CD4-positive, alpha-beta T cell treated with Interleukin-21 for 1 hour (primary cell): ENCODE measurements around the gene B4GALT1.
A peak's percentile ranks its signal among the peaks of the same experiment; 100 is the strongest.
"Not testable (repeated sequence)": the region's sequence is repeated elsewhere in the genome, so short reads cannot be mapped to it uniquely, and the experiment has no call there.

Experiments used
- DNase-seq: peaks from one replicate; pipeline ENCODE4 v3.0.0-alpha.2; 2020

B4GALT1 gene

DNA sequence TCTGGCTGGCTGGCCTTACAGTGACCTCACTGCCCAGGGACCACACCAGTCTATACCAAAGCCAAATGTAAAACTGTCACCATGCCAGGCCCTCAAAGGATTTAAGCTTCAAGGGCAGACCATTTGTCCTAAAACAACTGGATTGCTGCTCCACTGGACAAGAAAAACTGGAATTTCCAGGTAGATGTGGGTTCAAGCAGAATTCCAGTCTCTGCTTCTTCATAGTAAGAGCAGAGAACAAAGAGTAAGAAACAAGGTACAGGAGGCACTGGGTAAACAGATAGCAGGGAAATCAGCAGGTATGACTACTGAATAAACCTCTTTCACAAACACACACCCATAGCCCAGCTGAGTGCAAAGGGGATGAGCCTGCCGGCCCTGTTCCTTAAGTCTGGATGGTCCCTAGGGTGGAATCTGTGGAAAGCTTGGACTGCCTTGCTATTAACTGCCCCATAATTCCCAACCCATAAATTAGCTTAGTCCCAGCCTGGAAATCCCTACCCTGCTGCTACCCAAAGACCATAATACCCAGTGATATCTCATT lies 5.5 kb downstream of the B4GALT1 start:
- no peak for DNase-seq

DNA sequence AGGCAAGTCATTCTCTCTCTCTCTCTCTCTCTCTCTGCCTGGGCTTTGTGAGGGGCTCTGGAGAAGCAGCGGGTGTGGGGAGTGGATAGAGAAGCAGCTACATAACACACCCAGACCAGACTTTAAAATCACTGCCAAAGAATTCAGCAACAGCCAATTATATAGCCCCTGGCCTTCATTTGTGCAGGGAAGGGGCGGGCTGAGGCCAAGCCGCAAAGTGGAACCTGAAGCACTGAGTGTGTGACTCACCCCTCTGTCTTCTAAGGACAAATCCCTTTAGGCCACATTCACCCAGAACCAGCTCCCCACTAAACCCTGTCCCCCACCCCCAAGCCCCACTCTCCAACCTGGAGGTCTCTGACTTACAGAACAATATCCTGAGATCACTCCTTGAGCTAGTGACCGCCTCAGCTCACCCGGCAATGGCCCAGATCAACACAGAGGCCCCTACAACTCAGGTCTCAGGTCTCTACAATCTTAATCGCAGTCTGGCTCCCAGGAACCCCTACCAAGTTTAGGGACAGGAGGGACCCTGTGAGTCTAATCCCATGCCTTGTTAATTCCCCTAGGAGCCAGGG lies 6.0 kb downstream of the B4GALT1 start:
- peak; percentile 65 for DNase-seq

DNA sequence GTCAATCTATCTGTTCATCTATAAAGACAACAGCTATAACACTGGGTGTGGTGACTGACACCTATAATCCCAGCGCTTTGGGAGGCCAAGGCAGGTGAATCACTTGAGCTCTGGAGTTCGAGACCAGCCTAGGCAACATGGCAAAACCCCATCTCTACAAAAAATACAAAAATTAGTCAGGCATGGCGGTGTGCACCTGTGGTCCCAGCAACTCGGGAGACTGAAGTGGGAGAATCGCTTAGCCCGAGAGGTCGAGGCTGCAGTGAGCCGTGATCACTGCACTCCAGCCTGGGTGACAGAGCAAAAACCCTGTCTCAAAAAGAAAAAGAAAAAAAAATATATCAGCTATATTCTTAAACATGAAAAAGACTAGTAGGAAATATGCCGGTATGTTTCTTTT lies 6.7 kb downstream of the B4GALT1 start:
- not testable (repeated sequence) for DNase-seq

DNA sequence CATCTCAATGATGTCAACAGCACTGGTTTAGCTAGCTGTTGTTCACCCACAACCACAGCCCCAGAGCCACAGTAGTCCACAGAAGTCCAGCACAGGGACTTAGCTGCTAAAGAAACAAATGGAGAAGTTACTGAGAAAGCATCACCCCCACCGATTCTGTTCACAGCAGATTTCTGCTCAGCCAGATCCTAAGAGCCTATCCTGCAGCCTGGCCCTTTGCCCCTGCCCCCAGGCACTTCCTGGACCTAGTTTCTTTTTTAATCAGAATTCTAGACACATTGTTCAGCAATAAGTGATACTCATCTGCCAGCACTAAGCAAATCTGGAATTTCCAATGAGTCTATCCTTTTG lies 7.4 kb downstream of the B4GALT1 start:
- DNase-seq, result peak; percentile 74

DNA sequence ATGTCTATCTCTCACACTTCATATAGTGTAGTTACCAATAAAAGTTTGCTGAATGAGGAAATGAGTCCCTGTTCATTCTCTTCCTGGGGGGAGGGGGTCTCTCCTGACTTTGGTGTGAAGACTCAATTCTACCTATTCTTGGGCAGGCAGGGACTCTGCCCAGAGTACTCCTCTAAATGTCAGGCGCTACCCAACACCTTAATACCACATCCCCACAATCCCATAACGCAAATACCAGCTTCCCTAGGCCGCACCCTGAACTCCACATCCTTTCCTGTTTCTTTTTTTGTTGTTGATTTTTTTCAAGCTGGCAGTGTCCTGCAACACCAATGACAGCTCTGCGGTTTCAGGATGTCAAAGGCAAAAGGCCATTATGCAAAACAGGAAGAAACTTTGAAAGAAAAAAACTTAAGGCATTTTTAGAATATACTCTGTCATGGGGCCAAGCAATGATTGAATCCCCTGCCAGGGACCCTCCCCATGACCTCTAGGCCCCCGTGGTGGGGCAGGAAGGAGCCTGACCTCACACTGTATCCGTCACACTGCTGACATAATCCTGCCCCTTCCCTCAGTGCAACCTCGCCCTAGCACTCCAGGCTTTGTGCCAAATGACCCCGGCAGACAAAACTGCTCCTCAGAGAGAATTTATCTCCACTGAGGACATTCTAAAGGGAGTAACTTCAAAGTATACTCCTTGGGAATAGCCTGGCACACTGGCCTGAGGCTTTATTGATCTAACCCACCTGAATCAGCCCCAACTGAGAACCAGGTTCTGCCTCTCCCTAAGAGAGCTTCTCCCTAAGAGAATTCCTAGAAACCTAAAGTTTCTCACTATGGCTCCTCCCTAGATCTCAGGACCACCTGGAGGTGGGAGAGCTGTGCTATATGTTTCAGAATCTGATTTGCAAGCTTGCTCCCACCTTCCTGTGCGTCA lies 8.0 kb downstream of the B4GALT1 start:
- peak; percentile 69 for DNase-seq

DNA sequence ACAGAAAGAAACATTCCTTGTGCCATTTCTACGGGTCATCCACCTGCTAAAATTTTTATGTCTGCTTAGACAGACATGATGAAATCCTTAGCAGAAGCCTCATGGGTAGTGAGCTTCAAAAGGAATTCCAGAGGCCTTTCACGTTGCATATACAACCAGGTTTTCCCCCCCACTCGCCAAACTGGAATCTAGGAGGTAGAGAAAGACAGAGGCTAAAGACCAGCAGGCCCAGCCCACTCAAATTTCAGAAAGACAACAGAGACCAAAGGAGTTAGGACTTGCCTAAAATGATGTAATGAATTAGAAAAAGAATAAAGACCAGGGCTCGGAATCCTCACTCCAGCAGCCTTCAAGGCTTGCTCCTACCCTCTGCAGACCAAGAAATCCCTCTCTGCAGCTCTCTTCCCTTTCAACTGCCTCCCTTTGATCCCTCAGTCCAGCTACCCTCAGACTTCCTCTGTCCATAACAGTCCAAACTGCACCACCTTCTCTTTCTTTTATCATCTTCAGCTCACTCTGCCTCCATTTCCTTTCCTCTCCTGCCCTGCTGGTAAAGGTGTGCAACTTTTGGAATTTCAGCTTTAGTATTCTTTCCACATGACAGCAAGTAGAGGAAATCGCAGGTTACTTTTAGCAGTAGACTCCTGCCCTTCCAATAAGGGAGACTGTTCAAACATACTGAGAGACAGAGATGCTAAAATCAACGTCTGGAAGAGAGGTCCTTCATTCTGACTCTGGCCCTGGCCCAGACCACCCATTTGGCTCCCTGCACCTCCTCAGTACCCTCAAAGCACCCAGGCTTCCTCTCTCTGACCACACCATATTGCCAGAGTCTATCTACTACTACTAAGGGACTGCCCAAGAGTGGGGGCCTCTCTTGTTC lies 8.9 kb downstream of the B4GALT1 start:
- DNase-seq, result no peak

DNA sequence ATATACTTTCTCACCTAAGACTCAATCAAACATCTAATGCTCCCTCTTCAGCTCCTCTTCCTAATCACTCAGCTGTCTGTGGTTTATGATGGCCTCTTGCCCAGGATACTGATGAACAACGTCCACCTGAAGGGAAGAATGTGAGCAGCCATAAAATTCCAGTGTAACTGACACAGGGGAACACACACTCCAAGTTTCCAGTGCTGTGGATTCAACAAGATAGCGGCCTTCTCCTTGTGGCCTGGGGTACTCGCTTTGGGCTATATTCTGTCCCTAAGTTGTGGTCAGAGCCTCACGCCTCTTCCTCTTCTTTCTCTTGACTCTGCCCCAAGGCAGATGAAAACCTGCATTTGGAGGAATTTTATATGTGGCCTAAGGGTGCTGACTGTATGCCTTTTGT lies 11.7 kb downstream of the B4GALT1 start:
- DNase-seq, result no peak

DNA sequence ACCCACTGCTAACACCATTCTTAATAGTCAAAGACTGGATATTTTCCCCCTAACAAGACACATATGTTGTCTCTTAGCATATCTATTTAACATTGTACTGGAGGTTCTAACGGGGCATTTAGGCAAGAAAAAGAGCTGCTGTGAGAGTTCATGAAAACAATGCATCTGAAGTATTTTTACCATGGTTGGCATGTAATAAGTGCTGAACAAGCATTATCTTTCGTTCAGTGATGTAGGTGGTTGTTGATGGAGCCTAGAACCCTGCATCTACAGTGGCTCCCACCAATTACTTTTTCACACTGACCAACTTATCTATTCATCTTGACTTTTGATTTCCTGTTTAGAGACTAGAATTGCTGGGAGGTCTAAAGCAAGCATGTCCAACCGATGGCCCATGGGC lies 12.8 kb downstream of the B4GALT1 start:
- DNase-seq, result no peak

DNA sequence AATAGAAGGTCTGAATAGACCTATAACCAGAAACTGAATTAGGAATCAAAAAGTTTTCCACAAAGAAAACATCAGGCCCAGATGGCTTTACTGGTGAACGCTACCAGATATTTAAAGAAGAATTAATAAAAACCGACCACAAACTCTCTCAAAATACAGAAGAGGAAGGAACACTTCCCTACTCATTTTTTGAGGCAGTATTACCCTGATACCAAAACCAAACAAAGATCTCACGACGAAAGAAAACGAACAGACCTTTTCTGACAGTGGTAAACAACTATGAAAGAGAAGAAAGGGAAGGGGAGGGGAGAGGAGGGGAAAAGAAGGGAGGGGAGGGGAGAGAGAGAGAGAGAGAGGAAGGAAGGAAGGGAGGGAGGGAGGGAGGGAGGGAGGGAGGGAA lies 13.5 kb downstream of the B4GALT1 start:
- DNase-seq, result no peak

DNA sequence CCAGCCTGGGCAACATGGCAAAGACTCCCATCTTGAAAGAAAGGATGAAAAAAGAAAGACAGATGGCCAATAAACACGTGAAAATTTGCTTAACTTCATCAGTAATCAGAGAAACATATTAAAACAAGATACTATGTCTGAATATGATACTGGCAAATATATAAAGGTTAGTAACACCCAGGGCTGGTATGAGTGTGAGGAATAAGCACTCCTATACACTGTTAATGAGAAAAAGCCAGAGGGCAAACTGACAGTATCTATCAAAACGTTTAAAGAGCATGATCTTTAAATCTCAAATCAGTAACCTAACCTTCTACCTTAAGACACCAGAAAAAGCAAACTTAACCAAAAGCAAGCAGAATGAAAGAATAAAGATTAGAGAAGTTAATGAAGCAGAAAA lies 14.1 kb downstream of the B4GALT1 start:
- no peak for DNase-seq

DNA sequence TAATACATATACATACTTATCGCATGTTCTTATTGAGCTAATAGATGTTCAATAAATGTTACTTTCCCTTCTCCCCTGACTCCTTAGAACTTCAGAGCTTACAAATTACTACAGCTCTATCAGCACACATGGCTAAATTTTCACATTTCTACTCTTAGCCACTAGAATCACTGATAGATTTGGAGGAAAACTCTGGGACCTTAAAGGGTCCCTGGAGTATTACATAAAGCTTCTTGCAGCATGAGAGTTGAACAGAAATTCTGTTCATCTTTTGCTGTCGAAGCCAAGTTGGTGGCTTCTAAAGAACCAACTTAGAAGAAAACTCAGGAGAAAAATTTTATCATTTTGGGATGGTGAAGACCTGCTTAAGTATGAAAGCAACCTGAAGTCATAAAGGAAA lies 15.5 kb downstream of the B4GALT1 start:
- DNase-seq, result no peak

DNA sequence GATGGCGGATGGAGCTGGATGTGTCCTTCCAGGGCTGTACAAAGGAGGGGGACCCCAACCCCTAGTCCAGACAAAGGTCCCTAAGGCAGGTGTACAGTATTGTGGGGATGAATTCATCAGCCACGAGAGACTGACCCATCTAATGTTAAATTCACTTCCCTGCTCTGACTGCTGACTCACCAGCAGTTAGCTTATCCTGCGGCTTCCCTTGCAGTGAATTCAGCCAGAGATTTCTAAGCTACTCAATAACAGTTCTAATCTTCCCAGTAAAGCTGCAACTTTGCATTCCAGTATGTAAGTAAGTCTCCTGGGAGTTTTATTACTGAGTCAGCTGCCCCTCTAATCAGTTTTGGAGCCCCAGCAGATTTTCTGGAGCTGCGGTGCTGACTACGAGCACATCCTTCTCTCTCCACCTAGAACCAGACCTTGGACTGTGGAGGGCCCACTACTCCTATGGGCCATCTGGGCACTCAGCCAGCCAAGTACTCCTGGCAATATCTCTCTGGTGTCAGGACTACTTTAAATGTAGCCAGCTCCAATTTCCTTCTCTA lies 16.1 kb downstream of the B4GALT1 start:
- no peak for DNase-seq

DNA sequence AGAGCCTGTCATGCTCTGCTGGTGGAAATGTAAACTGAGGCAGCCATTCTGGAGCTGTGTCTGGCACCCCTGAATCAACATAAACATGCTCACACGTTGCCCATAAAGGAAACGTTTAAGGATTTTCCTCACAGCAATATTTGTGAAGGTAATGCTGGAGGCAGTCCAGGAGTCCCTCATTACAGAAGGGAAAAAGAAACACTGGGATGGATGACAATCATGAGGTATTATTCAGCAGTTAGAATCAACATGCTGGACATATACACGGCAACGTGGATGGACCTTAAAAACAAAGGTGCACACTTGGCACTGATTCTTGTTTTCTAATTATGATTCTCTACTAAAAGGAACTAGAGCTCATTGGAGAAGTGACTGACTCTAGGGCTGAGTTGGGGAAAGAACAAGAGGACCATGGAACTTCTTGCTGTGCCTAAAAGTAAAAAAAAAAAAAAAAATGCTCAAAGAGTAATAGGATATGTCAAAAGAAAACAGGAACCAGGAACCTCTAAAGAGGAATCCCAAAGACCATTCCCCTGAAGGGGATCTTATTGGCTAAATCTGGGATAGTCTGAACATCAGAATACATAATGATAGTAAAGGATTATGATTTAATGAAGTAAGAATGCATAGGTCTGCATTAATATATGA lies 18.6 kb downstream of the B4GALT1 start:
- no peak for DNase-seq

DNA sequence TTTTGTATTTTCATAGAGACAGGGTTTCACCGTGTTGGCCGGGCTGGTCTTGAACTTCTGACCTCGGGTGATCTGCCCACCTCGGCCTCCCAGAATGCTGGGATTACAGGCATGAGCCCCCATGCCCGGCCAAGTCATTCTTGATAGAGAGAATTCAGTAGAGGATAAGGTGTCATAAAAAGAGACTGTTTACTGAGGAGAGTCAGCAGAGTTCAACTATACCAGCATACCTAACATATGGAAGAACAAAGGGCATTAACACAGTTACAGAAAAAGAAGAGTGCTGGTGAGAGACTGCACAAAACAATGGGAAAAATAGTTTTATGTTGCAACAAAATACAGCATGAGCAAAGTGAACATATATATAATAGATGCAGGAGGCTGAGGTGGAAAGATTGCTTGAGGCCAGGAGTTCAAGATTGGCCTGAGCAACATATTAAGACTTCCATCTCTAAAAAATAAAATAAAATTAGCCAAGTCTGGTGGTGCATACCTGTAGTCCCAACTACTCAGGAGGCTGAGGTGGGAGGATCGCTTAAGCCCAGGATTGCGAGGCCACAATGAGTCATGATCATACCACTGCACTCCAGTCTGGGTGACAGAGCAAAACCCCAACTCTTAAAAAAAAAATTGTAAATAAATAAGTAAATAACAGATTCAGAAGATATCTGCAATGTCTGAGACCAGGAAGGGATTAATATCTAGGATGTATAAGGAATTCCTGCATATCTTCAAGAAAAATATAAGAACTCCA lies 19.5 kb downstream of the B4GALT1 start:
- no peak for DNase-seq

DNA sequence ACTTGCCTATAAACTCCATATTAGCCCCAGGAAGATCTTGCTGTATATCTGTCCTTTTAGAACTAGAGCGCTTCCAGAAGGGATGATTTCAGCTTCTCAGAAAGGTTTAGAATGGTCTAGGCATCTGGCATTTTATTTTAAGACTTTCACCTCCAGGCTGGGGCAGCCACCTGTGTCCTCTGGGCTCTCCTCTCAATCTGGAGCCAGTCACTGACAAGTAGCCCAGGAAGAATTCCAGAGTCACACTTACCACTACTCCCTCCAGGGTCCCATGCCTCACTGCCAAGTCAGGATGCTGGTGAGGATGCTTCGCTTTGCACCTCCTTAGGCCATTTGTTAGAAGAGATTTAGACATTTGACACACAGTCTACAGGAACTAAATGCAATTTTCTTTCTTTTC lies 20.8 kb downstream of the B4GALT1 start:
- no peak for DNase-seq

DNA sequence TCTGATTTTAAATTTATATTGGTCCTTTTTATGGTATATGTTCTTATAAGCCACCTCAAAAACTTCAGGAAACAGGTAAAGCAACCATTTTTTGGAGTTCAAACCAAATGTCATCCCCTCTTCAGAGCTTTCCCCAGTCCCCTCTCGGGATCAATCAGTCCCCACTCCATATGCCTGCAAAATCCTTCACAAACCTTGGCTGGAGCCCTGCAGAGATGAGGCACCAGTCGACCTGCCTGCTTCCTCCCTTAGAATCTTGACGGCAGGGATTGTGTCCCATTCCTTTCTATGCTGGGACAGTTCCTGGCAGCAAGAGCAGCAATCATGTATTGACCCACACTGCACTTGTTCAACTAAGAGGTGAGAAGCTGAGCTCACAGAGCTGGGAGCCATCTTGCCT lies 22.6 kb downstream of the B4GALT1 start:
- DNase-seq, result no peak

DNA sequence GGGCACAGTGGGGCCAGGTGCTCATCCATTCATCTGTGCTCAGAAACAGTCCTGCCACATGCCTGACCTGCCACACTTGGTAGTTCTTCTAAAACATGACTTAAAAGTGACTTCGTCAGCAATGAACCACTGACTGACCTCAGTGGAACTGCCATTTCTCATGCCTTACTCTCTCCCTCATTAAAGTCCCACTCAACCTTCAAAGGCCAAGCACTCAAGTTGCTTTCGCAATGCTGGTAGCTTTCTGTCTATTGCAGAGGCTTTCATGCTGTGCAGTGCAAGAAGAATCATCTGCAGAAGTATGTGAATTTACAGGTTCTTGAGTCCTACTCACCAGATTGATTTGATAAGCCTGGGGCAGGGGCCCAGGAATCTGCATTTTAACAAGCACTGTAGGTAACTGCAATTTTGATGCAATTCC lies 23.9 kb downstream of the B4GALT1 start:
- DNase-seq, result no peak

DNA sequence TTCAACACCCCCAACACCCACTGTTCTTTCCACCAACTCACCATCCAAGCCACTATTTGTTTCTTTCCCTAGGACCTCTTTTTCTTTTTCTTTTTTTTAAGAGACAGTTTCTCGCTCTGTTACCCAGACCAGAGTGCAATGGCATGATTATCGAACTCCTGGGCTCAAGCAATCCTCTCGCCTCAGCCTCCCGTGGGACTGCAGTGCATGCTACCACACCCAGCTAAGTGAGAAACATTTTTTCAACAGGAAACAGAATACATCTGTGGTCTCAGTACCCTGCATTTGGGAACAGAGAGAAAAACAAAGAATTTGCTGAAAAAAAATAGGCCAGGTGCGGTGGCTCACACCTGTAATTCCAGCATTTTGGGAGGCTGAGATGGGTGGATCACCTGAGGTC lies 24.6 kb downstream of the B4GALT1 start:
- DNase-seq, result peak; percentile 44

DNA sequence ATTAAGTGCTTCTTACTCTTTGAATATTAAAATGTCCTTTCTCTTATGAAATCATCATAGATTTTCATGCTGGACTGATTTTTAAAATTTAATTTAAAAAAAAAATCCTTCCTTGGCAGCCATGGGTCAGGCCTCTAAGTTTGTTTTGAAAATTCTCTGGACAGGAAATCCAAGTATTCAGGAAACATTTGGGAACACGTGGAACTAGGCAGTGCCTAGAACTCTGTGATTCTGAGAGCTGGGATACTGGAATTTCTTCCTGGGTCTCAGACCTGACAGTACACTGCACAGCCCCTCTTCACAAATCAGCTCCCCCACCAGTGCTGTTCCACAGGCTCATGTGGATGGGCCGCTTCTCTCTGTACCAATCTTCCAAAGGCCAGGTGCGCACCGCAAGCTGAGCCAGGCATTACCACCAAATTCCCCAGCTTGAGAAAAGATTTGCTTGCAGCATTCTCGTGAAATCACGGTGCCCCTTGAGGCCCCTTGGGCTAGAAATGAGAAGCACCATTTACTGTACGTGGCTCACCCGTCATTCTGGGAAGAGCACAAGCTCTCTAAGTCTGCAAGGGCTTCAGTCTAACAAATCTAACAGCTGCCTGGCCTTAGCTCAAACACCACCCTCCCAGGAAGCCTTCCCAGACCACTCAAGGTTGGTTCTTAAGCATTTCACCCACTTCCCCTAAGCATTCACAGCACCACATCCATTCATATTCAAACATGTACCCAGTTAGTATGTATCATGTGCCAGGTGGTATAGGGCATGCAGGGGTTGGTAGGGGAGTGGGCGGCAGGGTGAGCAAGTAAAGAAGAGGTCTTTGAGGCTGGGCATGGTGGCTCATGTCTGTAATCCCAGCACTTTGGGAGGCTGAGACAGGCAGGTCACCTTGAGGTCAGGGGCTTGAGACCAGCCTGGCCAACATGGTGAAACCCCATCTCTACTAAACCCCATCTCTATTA lies 26.5 kb downstream of the B4GALT1 start:
- DNase-seq, result no peak

DNA sequence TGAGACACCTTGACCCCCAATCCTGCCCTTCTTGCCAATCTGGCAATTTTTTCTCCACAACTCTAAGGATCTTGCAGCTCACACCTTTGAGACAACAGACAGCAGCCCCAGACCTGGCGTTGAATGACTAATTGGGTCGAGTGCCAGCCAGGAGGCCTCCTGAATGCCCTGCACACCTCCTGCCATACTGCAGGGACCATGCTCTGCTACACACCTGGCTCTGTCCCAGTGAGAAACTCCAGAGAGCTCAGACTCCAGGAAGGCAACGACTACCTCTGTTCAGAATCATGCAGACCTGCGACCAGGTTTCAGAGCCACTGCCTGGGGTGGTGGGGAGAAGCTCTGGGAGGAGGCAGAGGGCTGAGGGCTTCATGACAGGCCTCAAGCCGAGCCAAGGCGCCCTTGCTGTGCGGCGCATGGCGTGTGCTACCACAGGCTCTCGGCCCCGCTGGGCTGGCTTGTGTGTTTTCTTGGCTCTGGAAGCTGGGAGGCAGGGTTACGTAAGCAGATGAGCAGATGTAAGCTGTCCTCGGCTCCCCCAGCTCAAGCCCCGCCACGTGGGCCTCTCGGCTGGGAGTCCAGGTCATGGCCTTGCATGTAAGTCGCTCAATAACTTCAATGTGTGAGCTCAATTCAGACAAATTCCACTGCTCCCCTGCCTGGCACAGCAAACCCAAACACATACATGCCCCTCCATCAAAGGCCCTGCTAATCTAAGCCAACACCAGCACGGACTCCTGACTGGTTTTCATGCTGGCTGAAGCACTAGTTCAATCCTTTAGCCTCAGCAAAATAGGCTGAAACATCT lies 27.5 kb downstream of the B4GALT1 start:
- DNase-seq, result no peak
